B cell (primary cell): Measurements from ENCODE around the gene GARS1. TPM values are rescaled to one million over a fixed set of nuclear protein-coding genes. Genes with fewer than 3 reads are reported as not detected.

Experiments used
- ATAC-seq: fragments of 200-7000 bp; cut with Tn5 transposase; one replicate; pipeline ENCODE4 v1.10.0; 2021; ENCODE audit warnings: low read depth, mild to moderate bottlenecking, moderate number of reproducible peaks, moderate library complexity
- CTCF ChIA-PET: fragments of 350-600 bp; sonication (Branson Sonifier 250); formaldehyde crosslinking; loops from one replicate; lab custom pipeline; 2021; ENCODE audit warnings: antibody characterized with exemption, inconsistent platforms; lab: Charles Lee
- POLR2A ChIA-PET: fragments of 350-600 bp; sonication (Branson Sonifier 250); formaldehyde crosslinking; loops from one replicate; lab custom pipeline; 2021; ENCODE audit warnings: antibody characterized with exemption; lab: Charles Lee
- DNase-seq: peaks from one replicate; pipeline ENCODE4 v3.0.0; 2013
- H2AFZ ChIP-seq: 2 replicates; pipeline ENCODE4 v1.6.1; 2012; ENCODE audit warnings: mild to moderate bottlenecking, low read depth, low read length; ENCODE audit not compliant: insufficient read depth, poor library complexity, severe bottlenecking
- H3K27ac ChIP-seq, 2 donors: 1 replicate in 1 of 2; 2 replicates in 1 of 2; pipeline ENCODE4 v1.5.1; 2012 to 2013; ENCODE audit warnings: low read length in 2 of 2, mild to moderate bottlenecking in 2 of 2, moderate library complexity in 1 of 2
- H3K27me3 ChIP-seq, 4 experiments: fragments of 200-600 bp in 1 of 4; sonication (generic) in 1 of 4; replicated peaks in 1 of 4; 1 replicate in 2 of 4; 2 replicates in 2 of 4; pipeline versions ENCODE4 v1.6.1 to v1.7.0; 2013 to 2016; ENCODE audit warnings: low read length in 3 of 4, mild to moderate bottlenecking in 2 of 4, mixed read lengths in 1 of 4, moderate library complexity in 1 of 4; ENCODE audit not compliant: insufficient read depth in 4 of 4, control insufficient read depth in 3 of 4; ENCODE audit errors: control extremely low read depth in 1 of 4
- H3K36me3 ChIP-seq, 2 experiments: replicated peaks in 1 of 2; 1 replicate in 1 of 2; 2 replicates in 1 of 2; pipeline versions ENCODE4 v1.6.1 to v1.7.1; 2013; ENCODE audit warnings: low read length in 1 of 2; ENCODE audit not compliant: insufficient read depth in 2 of 2, control insufficient read depth in 1 of 2; ENCODE audit errors: control extremely low read depth in 1 of 2, extremely low read depth in 1 of 2
- H3K4me1 ChIP-seq, 2 donors: fragments of 200-600 bp in 1 of 2; sonication (generic) in 1 of 2; 1 replicate in 1 of 2; 2 replicates in 1 of 2; pipeline versions ENCODE4 v1.5.1 to v1.6.1; 2013 to 2017; ENCODE audit warnings: low read length in 2 of 2; ENCODE audit not compliant: control insufficient read depth in 2 of 2, insufficient read depth in 2 of 2
- H3K4me2 ChIP-seq: replicated peaks from 2 replicates; pipeline ENCODE3; 2012; ENCODE audit warnings: mild to moderate bottlenecking, low read depth, low read length; ENCODE audit not compliant: poor library complexity, severe bottlenecking
- H3K4me3 ChIP-seq, 5 experiments: fragments of 200-600 bp in 1 of 5; sonication (generic) in 1 of 5; 1 replicate in 3 of 5; 2 replicates in 2 of 5; pipeline versions ENCODE4 v1.5.1 to v1.7.0; 2011 to 2016; ENCODE audit warnings: low read length in 4 of 5, mild to moderate bottlenecking in 4 of 5, low read depth in 2 of 5, control low read depth in 1 of 5, moderate library complexity in 1 of 5; ENCODE audit not compliant: insufficient read depth in 1 of 5; ENCODE audit errors: control extremely low read depth in 1 of 5, extremely low read depth in 1 of 5
- H3K79me2 ChIP-seq: fragments of 200-600 bp; sonication (generic); one replicate; pipeline ENCODE4 v1.6.0; 2016; ENCODE audit warnings: low read length; ENCODE audit not compliant: control insufficient read depth, insufficient read depth
- H3K9ac ChIP-seq: fragments of 200-600 bp; sonication (generic); 2 replicates; pipeline ENCODE4 v1.6.1; 2017; ENCODE audit warnings: mild to moderate bottlenecking, low read length, moderate library complexity
- H3K9me3 ChIP-seq, 3 donors: one replicate each; pipeline versions ENCODE4 v1.6.1 to v1.7.1; 2013; ENCODE audit warnings: low read length in 2 of 3; ENCODE audit not compliant: control insufficient read depth in 2 of 3, insufficient read depth in 1 of 3; ENCODE audit errors: control extremely low read depth in 1 of 3
- H4K20me1 ChIP-seq: 2 replicates; pipeline ENCODE4 v1.6.0; 2012; ENCODE audit warnings: mild to moderate bottlenecking, low read length; ENCODE audit not compliant: insufficient read depth, control insufficient read depth, poor library complexity, severe bottlenecking
- H3K27ac Mint-ChIP-seq: one replicate; pipeline ENCODE4 v1.8.0; 2021; ENCODE audit warnings: mixed read lengths
- H3K27me3 Mint-ChIP-seq: one replicate; pipeline ENCODE4 v1.8.0; 2021; ENCODE audit warnings: mixed read lengths
- H3K4me1 Mint-ChIP-seq: one replicate; pipeline ENCODE4 v1.8.0; 2021; ENCODE audit warnings: mixed read lengths
- H3K4me3 Mint-ChIP-seq: one replicate; pipeline ENCODE4 v1.8.0; 2021; ENCODE audit warnings: mixed read lengths
- H3K9me3 Mint-ChIP-seq: one replicate; pipeline ENCODE4 v1.8.0; 2022; ENCODE audit warnings: mixed read lengths; ENCODE audit not compliant: insufficient read depth
- CTCF ChIP-seq: fragments of 200-600 bp; IDR thresholded peaks from one replicate; pipeline ENCODE4 v1.8.0; 2022; ENCODE audit warnings: antibody characterized with exemption, mild to moderate bottlenecking
- EZH2 ChIP-seq: IDR thresholded peaks from 2 replicates; pipeline ENCODE4 v1.6.1; 2012; ENCODE audit warnings: borderline replicate concordance, low read depth, mild to moderate bottlenecking, moderate library complexity, low read length; ENCODE audit not compliant: insufficient read depth, poor library complexity, severe bottlenecking
- WGBS: methylation state at CpG from one replicate; pipeline ENCODE4 v1.1.5; 2013; ENCODE audit warnings: missing lambda C conversion rate; ENCODE audit not compliant: insufficient coverage; 5-methylcytosine and 5-hydroxymethylcytosine counted together
- intact Hi-C: fragments of 100-400 bp; cut with micrococcal nuclease; formaldehyde crosslinking; loops from one replicate; pipeline ENCODE4 v1.10.0; 2022
- polyA plus RNA-seq: library from polyadenylated mRNA; depleted of rRNA; stranded (reverse); fragments of >200 nt; gene quantifications from 2 replicates; pipeline ENCODE4 v1.2.3, GENCODE V29; 2012
- total RNA-seq, 2 donors: library from RNA; stranded (reverse); fragments of 120-200 nt in 1 of 2; gene quantifications; 1 replicate in 1 of 2; 2 replicates in 1 of 2; pipeline versions ENCODE4 v1.2.3 to v1.2.4, GENCODE V29; 2013 to 2022

Gene GARS1
- total and polyA plus RNA-seq, 2 donors (not counting 1 experiment from before 2014, with no cell fraction given) = 54.9 to 61.7 TPM

- H3K4me3 ChIP-seq = no peak overlapping the region
- H3K4me3 Mint-ChIP-seq = no peak overlapping the region
- H3K4me1 ChIP-seq = no peaks in the 10 kb centered on the region
- H3K4me1 Mint-ChIP-seq = no peaks in the 10 kb centered on the region
- no peak overlapping the region for H2AFZ ChIP-seq
- H3K27ac Mint-ChIP-seq = no peak overlapping the region
- H3K79me2 ChIP-seq = no peaks in the 10 kb centered on the region
- no peaks in the 10 kb centered on the region for H4K20me1 ChIP-seq
- H3K9me3 Mint-ChIP-seq = no peaks in the 10 kb centered on the region
- ChIA-PET CTCF (no interaction called here), POLR2A (no interaction called here)
- no peak for TF ChIP-seq CTCF
- TF ChIP-seq EZH2 = no peak
- H3K27me3 Mint-ChIP-seq = no peaks in the 10 kb centered on the region
- H3K27me3 ChIP-seq = no peaks in the 10 kb centered on the region
- H3K4me2 ChIP-seq = no peak overlapping the region
- intact Hi-C loops = no loop called here
- peaks cover 36 to 83% of the 10 kb centered on the region in 2 experiments for H3K36me3 ChIP-seq
- H3K9me3 ChIP-seq = no peaks in the 10 kb centered on the region
- WGBS = 93% methylated on average over 4 of the region's 6 CpGs
- H3K27ac ChIP-seq = no peak overlapping the region
- DNase-seq (no peak), ATAC-seq (no peak)
- no peak overlapping the region for H3K9ac ChIP-seq
Observed at GRCh38 chr7:30612658-30613265, 18.1 kb downstream of the GARS1 start.

- H3K4me3 ChIP-seq = no peak overlapping the region
- H3K27me3 ChIP-seq = no peaks in the 10 kb centered on the region
- Mint-ChIP-seq H3K27me3 (no peaks in the 10 kb centered on the region), H3K4me1 (no peaks in the 10 kb centered on the region), H3K9me3 (no peaks in the 10 kb centered on the region), H3K27ac (no peak overlapping the region), H3K4me3 (no peak overlapping the region)
- intact Hi-C loops = no loop called here
- POLR2A ChIA-PET = no interaction called here
- CTCF ChIA-PET = interaction anchor here (0.9 kb wide), 1 partner anchor 11 kb away, joined by 3 read pairs; no protein-coding TSS in a partner anchor
- no peak overlapping the region for H3K4me2 ChIP-seq
- TF ChIP-seq EZH2 (no peak), CTCF (no peak)
- H3K4me1 ChIP-seq = no peaks in the 10 kb centered on the region
- 100% methylated on average over 3 of the region's 4 CpGs for WGBS
- H3K9me3 ChIP-seq = no peaks in the 10 kb centered on the region
- H3K36me3 ChIP-seq = peaks cover 33 to 79% of the 10 kb centered on the region in 2 experiments
- no peaks in the 10 kb centered on the region for H3K79me2 ChIP-seq
- H3K27ac ChIP-seq = no peak overlapping the region
- H4K20me1 ChIP-seq = no peaks in the 10 kb centered on the region
- ATAC-seq (no peak), DNase-seq (no peak)
- no peak overlapping the region for H3K9ac ChIP-seq
- no peak overlapping the region for H2AFZ ChIP-seq
Observed at GRCh38 chr7:30613366-30614325, 19.0 kb downstream of the GARS1 start.
